HUES48 (cell line): ENCODE measurements around the gene SLC22A24.

Experiments used
- H3K27ac ChIP-seq: one replicate; pipeline ENCODE4 v1.7.0; 2013; ENCODE audit warnings: low read depth, low read length, inconsistent platforms
- H3K27me3 ChIP-seq: 2 replicates; pipeline ENCODE4 v1.6.1; 2013; ENCODE audit warnings: mild to moderate bottlenecking, low read length; ENCODE audit not compliant: control insufficient read depth, insufficient read depth
- H3K36me3 ChIP-seq: 2 replicates; pipeline ENCODE4 v1.6.1; 2013; ENCODE audit warnings: low read length; ENCODE audit not compliant: control insufficient read depth, insufficient read depth
- H3K4me1 ChIP-seq: 2 replicates; pipeline ENCODE4 v1.6.1; 2013; ENCODE audit warnings: mild to moderate bottlenecking, low read length; ENCODE audit not compliant: control insufficient read depth, insufficient read depth
- H3K4me3 ChIP-seq: 2 replicates; pipeline ENCODE4 v1.5.1; 2013; ENCODE audit warnings: mild to moderate bottlenecking, low read depth, low read length
- H3K9ac ChIP-seq: 2 replicates; pipeline ENCODE4 v1.6.1; 2013; ENCODE audit warnings: mild to moderate bottlenecking, low read depth, low read length, moderate library complexity
- H3K9me3 ChIP-seq: 2 replicates; pipeline ENCODE4 v1.6.1; 2013; ENCODE audit warnings: low read length; ENCODE audit not compliant: control insufficient read depth, insufficient read depth

The SLC22A24 gene, protein sequence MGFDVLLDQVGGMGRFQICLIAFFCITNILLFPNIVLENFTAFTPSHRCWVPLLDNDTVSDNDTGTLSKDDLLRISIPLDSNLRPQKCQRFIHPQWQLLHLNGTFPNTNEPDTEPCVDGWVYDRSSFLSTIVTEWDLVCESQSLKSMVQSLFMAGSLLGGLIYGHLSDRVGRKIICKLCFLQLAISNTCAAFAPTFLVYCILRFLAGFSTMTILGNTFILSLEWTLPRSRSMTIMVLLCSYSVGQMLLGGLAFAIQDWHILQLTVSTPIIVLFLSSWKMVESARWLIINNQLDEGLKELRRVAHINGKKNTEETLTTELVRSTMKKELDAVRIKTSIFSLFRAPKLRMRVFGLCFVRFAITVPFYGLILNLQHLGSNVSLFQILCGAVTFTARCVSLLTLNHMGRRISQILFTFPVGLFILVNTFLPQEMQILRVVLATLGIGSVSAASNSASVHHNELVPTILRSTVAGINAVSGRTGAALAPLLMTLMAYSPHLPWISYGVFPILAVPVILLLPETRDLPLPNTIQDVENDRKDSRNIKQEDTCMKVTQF

DNA sequence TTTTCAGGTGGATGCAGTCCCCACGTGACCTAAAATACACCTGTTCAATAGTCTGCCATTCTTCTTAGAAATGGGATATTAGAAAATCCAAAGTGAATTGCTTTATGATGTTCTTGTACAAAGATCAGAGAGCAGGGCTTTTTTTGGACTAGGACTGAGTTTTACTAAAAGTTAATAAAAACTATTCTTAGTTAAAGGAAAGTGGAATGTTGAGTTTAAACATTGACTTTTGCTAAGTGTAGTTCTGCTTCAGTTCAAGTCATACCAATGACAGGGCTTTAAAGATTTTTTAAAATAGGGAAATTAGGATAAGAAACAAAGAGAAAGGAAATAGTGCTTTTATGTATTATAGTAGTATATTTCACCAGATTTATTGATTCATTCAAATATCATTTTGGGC lies at the start of gene SLC22A24:
SLC22A24 (minus strand) TSS at position 101 of the 400 bp plus-strand sequence. CDS start 442 bp downstream, outside the sequence.
- H3K27me3 ChIP-seq: no peaks in the 10 kb centered on the region
- no peaks in the 10 kb centered on the region for H3K4me1 ChIP-seq
- no peak within 1 kb of the TSS for H3K9ac ChIP-seq
- H3K27ac ChIP-seq: no peak within 1 kb of the TSS
- H3K4me3 ChIP-seq: no peak within 1 kb of the TSS
- H3K9me3 ChIP-seq: no peaks in the 10 kb centered on the region
- H3K36me3 ChIP-seq: no peaks in the 10 kb centered on the region

DNA sequence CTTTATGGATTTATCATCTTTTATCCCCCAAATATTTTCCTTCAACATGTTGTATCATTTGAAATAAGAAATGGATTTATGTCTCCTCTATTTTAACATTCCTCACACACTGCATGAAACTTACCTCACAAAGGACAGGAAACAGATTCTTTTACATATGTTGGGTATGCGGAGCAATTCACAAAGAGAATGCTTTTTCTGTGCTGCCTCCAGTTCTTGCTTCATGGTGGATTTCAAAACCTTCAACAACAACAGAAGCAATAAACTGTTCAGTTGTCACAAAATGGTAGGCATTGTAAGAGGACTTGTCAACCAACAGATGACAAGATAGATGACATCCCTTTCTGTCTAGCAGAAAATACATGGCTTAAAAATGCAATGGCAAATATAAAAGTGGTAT lies 36.5 kb upstream of the SLC22A24 start:
- peak overlapping the region; percentile 73 for H3K27ac ChIP-seq
- no peaks in the 10 kb centered on the region for H3K36me3 ChIP-seq
- H3K27me3 ChIP-seq: no peaks in the 10 kb centered on the region
- H3K4me3 ChIP-seq: peak overlapping the region; percentile 32
- H3K9me3 ChIP-seq: no peaks in the 10 kb centered on the region
- H3K9ac ChIP-seq: no peak overlapping the region; the same call in 1 of the 2 replicates
- H3K4me1 ChIP-seq: peaks cover 25% of the 10 kb centered on the region

DNA sequence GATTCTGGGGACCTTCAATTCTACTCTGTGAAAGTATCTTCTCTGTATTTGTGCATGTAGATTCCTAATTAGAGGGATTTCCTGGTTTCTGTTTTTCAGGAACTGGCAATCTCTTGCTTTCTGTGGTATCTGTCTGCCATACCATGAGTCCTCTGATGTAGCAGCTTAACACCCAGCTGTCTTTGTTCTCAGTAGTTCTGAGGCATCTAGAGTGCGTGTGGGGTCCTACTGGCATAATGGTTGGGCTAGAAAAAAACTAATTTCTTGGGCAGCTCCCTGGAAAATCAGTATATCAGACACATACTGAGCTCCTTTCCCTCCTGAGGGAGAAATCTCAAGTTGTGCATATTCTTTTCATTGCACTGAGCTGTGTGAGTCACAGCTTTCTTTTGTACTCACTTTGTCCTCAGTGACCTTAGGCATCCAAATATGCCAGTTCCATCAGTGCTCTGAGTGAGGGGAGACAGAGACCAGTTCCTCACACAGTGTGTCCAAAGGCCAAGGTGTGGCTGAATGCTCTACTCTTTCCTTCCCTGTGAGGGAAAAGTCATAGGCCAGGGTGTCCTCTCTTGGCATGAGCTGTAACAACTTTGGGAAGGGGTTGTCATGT lies 35.5 kb upstream of the SLC22A24 start:
- Histone ChIP-seq H3K9me3 (no peaks in the 10 kb centered on the region), H3K4me1 (peaks cover 25% of the 10 kb centered on the region), H3K4me3 (no peak overlapping the region), H3K36me3 (no peaks in the 10 kb centered on the region), H3K27me3 (no peaks in the 10 kb centered on the region), H3K27ac (peak overlapping the region; percentile 73), H3K9ac (no peak overlapping the region)

DNA sequence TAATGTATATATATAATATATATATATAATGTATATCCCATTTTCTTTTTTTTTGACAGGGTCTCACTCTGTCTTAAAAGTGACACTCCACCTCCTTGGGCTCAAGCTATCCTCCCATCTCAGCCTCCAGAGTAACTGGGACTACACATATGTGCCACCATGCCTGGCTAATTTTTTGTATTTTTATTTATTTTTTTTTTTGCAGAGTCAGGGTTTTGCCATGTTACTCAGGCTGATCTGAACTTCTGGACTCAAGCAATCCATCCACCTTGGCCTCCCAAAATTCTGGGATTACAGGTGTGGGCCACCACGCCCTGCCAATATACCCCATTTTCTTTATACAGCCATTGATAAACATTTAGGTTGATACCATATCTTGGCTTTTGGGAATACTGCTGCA lies 33.9 kb upstream of the SLC22A24 start:
- H3K4me1 ChIP-seq: peaks cover 25% of the 10 kb centered on the region
- no peaks in the 10 kb centered on the region for H3K27me3 ChIP-seq
- H3K9me3 ChIP-seq: no peaks in the 10 kb centered on the region
- H3K27ac ChIP-seq: no peak overlapping the region
- H3K9ac ChIP-seq: no peak overlapping the region
- no peaks in the 10 kb centered on the region for H3K36me3 ChIP-seq
- H3K4me3 ChIP-seq: no peak overlapping the region

DNA sequence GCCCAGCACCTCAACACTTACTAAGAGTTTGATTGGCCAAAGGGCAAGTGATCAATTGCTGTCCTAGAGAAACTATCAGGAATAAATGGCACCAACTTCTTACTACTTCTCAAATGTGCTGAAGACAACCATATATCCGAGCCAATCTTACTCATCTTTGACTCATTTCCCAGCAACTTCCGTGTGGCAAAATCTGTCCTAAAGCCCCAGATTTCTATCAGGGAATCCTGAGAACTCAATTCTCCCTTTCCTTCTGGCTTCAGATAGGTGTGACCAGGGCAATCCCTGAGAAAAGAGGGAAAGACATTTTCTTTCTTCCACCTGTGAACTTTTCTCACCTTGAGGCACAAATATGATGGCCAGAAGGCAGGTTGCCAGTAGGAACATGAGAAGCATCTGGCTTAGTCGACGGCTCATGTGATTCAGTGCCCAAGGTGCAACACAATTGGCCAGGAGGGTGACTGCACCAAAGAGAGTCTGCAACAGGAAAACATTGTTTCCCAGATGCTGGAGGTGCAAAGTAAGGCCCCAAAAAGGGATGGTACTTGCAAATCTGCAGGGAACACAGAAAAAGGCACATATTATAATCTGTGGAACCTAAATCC lies 21.8 kb upstream of the SLC22A24 start:
- no peaks in the 10 kb centered on the region for H3K4me1 ChIP-seq
- no peaks in the 10 kb centered on the region for H3K27me3 ChIP-seq
- no peaks in the 10 kb centered on the region for H3K9me3 ChIP-seq
- no peak overlapping the region for H3K27ac ChIP-seq
- H3K36me3 ChIP-seq: no peaks in the 10 kb centered on the region
- H3K4me3 ChIP-seq: no peak overlapping the region
- H3K9ac ChIP-seq: no peak overlapping the region

DNA sequence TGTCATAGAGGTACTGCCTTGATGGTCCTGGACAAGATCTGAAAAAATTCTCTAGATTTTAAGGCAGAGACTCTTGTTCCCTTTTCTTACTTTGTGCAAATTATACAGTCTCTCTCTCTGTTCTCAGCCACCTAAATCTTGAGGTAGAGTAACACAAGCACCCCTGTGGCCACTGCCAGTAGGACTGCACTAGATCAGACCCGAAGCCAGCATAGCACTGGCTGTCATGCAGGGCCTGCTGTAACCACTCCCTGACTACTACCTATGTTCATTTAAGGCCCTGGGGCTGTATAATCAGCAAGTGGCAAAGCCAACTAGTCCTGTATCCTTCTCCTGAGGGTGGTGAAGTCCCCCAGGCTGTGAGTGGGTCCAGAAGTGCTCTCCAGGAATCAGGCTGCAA lies 11.8 kb upstream of the SLC22A24 start:
- Histone ChIP-seq H3K27me3 (no peaks in the 10 kb centered on the region), H3K36me3 (no peaks in the 10 kb centered on the region), H3K9ac (no peak overlapping the region), H3K27ac (no peak overlapping the region), H3K9me3 (no peaks in the 10 kb centered on the region), H3K4me1 (no peaks in the 10 kb centered on the region), H3K4me3 (no peak overlapping the region)

DNA sequence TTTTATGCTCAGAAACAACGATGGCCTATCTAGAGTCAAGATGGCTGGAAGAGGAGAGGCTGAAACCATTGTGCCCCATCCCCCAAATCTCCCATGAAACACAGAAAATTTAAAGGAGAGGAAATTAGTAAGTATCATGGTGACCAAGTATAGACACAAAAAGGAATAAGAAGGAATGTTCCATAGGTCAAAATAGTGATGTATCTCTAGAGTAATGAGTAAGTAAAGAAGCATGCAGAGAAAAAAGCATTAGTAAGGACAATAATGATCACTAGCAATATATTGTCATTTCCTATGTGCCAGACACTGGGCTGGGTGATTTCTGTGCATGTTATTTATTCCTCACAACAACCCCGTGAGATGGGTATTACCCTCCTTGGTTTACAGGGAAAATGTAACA lies 2.6 kb upstream of the SLC22A24 start:
- Histone ChIP-seq H3K4me1 (no peaks in the 10 kb centered on the region), H3K4me3 (no peak overlapping the region), H3K9me3 (no peaks in the 10 kb centered on the region), H3K27ac (no peak overlapping the region), H3K9ac (no peak overlapping the region), H3K36me3 (no peaks in the 10 kb centered on the region), H3K27me3 (no peaks in the 10 kb centered on the region)

DNA sequence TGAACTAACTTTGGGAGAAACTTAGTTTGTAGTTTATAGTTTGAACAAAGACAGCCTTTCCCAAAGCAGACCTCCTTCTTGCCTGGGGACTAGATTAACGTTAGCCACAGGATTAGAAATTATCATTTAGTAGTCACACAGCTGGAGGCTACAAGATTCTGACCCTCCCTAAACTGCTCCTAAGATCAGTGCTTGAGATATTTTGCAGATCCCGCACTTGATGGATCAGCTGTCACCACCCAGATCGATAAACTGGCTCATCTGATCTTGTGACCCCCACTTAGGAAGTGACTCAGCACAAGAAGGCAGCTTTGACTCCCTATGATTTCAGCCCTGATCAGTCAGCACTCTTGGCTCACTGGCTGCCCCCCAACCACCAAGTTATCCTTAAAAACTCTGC lies 1.6 kb downstream of the SLC22A24 start:
- H3K4me3 ChIP-seq: no peak overlapping the region
- peaks cover 5% of the 10 kb centered on the region; the same call in 1 of the 2 replicates for H3K9me3 ChIP-seq
- H3K4me1 ChIP-seq: no peaks in the 10 kb centered on the region
- H3K9ac ChIP-seq: no peak overlapping the region
- no peaks in the 10 kb centered on the region for H3K27me3 ChIP-seq
- no peaks in the 10 kb centered on the region for H3K36me3 ChIP-seq
- H3K27ac ChIP-seq: no peak overlapping the region

DNA sequence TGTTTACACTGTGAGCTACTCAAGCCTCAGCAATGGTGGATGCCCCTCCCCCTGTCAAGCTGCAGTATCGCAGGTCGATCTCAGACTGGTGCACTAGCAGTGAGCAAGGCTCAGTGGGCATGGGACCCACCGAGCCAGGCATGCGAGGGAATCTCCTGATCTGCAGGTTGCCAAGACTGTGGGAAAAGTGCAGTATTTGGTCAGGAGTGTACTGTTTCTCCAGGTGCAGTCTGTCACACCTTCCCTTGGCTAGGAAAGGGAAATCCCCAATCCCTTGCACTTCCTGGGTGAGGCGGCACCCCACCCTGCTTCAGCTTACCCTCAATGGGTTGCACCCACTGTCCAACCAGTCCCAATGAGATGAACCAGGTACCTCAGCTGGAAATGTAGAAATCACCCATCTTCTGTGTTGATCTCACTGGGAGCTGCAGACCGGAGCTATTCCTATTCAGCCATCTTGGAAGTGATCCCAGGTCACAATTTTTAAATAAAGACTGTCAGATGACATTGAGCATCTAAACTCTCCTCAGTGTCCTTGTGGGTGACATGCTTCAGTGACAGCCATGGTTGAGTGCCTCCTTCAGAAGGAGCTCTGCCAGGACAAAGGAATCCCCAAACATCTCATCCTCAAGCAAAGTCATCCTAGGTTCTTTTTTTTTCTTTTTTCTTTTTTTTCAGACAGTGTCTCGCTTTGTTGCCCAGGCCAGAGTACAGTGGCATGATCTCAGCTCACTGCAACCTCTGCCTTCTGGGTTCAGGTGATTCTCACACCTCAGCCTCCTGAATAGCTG lies 10.8 kb downstream of the SLC22A24 start:
- H3K4me1 ChIP-seq: no peaks in the 10 kb centered on the region

DNA sequence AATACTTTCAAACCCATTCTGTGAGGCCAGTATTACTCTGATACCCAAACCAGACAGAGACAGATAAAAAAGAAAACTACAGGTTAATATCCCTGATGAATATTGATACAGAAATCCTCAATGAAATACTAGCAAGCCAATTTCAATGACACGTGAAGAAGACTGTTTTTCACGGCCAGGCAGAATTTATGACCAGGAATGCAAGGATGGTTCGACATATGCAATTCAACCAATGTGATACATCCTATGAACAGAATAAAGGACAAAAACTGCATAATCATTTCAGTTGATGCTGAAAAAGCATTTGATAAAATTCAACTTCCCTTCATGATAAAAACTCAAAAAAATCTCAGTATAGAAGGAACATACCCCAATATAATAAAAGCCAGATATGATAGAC lies 44.5 kb downstream of the SLC22A24 start:
- Histone ChIP-seq H3K4me3 (no peak overlapping the region), H3K36me3 (no peaks in the 10 kb centered on the region), H3K27ac (no peak overlapping the region), H3K4me1 (no peaks in the 10 kb centered on the region), H3K27me3 (no peaks in the 10 kb centered on the region), H3K9me3 (peaks cover 15% of the 10 kb centered on the region), H3K9ac (no peak overlapping the region)

More for the DNA sequence above, 10.8 kb downstream of the SLC22A24 start:
- no peaks in the 10 kb centered on the region for H3K27me3 ChIP-seq
- no peak overlapping the region for H3K4me3 ChIP-seq
- H3K36me3 ChIP-seq: no peaks in the 10 kb centered on the region
- no peak overlapping the region for H3K9ac ChIP-seq
- no peak overlapping the region for H3K27ac ChIP-seq
- peaks cover 6% of the 10 kb centered on the region; the same call in 1 of the 2 replicates for H3K9me3 ChIP-seq
